Measurements from ENCODE around the gene BAZ2B. TPM values are rescaled to one million over a fixed set of nuclear protein-coding genes. Genes with fewer than 3 reads are reported as not detected.

The BAZ2B gene
- total and polyA plus RNA-seq, 9 of the 15 experiments (the other 6 are each of a cell fraction or from before 2014, with no cell fraction given): 7.5 to 38.6 (median 19.8) TPM

DNA sequence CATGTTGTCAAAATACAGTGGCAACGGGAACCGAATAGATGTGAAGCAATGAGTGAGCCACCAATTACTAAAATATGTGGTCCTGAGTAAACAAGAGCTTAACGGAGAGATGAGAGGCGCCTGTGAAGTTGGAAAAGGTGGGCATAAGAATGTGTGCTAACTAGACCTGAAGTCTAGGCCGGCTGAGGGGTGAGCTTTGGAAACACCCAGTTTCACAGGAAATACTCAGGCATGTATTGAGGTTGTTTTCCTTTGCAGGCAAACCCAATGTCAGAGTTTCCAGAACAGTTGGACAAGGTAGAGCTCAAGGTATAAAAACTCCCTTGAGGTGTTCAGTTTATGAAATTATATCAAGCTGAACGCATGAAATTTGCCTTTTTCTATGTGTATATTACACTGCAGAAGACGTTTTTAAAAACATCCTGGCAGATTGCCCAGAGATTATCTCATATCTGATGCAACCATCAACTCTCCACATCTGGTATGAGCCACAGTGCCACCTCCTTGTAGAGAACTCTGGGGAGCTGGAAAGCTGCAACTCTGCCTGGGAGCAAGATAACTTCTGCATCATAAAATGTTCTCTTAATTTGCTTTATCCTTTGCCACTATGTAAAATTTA lies 325.9 kb downstream of the BAZ2B start (continued):
- TF ChIP-seq ZNF318 (IDR thresholded peaks at IDR 0.05; ENCODE audit: borderline replicate concordance in 1 of 2, low read depth in 1 of 2) (no peak), CREM (IDR thresholded peaks at IDR 0.05; ENCODE audit: low read depth) (no peak), ETV5 (CRISPR knock-in tag; IDR thresholded peaks at IDR 0.05; ENCODE audit: low read depth) (no peak), ZFP36 (IDR thresholded peaks at IDR 0.05; ENCODE audit: low read depth, low read length, partially characterized antibody) (peak; percentile 5), SMAD3 (CRISPR knock-in tag; conservative IDR thresholded peaks at IDR 0.05) (no peak), TBP (optimal IDR thresholded peaks at IDR 0.05; ENCODE audit: low read depth, low read length) (no peak), NFE2L1 (tag; IDR thresholded peaks at IDR 0.05; ENCODE audit: borderline replicate concordance, low read depth) (no peak), MAFG (tag; conservative IDR thresholded peaks at IDR 0.05) (no peak), ETS2 (tag; IDR thresholded peaks at IDR 0.05; ENCODE audit: borderline replicate concordance, poor library complexity, severe bottlenecking) (no peak), TRIM24 (IDR thresholded peaks at IDR 0.05) (no peak), PREB (CRISPR knock-in tag; IDR thresholded peaks at IDR 0.05) (no peak)
- TF ChIP-seq, protein P1, sequence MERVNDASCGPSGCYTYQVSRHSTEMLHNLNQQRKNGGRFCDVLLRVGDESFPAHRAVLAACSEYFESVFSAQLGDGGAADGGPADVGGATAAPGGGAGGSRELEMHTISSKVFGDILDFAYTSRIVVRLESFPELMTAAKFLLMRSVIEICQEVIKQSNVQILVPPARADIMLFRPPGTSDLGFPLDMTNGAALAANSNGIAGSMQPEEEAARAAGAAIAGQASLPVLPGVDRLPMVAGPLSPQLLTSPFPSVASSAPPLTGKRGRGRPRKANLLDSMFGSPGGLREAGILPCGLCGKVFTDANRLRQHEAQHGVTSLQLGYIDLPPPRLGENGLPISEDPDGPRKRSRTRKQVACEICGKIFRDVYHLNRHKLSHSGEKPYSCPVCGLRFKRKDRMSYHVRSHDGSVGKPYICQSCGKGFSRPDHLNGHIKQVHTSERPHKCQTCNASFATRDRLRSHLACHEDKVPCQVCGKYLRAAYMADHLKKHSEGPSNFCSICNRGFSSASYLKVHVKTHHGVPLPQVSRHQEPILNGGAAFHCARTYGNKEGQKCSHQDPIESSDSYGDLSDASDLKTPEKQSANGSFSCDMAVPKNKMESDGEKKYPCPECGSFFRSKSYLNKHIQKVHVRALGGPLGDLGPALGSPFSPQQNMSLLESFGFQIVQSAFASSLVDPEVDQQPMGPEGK (CRISPR knock-in tag; IDR thresholded peaks at IDR 0.05; ENCODE audit: borderline replicate concordance): no peak
- TF ChIP-seq, protein P2, sequence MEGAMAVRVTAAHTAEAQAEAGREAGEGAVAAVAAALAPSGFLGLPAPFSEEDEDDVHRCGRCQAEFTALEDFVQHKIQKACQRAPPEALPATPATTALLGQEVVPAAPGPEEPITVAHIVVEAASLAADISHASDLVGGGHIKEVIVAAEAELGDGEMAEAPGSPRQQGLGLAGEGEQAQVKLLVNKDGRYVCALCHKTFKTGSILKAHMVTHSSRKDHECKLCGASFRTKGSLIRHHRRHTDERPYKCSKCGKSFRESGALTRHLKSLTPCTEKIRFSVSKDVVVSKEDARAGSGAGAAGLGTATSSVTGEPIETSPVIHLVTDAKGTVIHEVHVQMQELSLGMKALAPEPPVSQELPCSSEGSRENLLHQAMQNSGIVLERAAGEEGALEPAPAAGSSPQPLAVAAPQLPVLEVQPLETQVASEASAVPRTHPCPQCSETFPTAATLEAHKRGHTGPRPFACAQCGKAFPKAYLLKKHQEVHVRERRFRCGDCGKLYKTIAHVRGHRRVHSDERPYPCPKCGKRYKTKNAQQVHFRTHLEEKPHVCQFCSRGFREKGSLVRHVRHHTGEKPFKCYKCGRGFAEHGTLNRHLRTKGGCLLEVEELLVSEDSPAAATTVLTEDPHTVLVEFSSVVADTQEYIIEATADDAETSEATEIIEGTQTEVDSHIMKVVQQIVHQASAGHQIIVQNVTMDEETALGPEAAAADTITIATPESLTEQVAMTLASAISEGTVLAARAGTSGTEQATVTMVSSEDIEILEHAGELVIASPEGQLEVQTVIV (CRISPR knock-in tag; IDR thresholded peaks at IDR 0.05; ENCODE audit: borderline replicate concordance): no peak

Measured in K562 (cell line).